Prostate gland (tissue), 2 donors: ENCODE data around the gene ASH1L.

Source experiments
- CTCF ChIP-seq, 4 experiments: fragments of 200-600 bp in 2 of 4; fragments of 450-650 bp in 2 of 4; sonication (generic) in 2 of 4; IDR thresholded peaks; 1 replicate in 3 of 4; 2 replicates in 1 of 4; pipeline ENCODE4 v1.5.1; 2016 to 2019; ENCODE audit warnings: antibody characterized with exemption in 4 of 4, mild to moderate bottlenecking in 2 of 4, moderate library complexity in 2 of 4
- POLR2A ChIP-seq: fragments of 450-650 bp; IDR thresholded peaks from one replicate; pipeline ENCODE4 v1.6.1; 2016; ENCODE audit warnings: antibody characterized with exemption, mild to moderate bottlenecking

GRCh38 chr1:155396874-155397476 lies 165.6 kb downstream of the ASH1L start:
- no peak for TF ChIP-seq CTCF (IDR thresholded peaks at IDR 0.05)
- TF ChIP-seq POLR2A, result no peak
